Chondrocyte (in vitro differentiated cells): ENCODE data around the gene SLC7A11. TPM values are rescaled to one million over a fixed set of nuclear protein-coding genes. Genes with fewer than 3 reads are reported as not detected.

Experiments
- DNase-seq: peaks from one replicate; pipeline ENCODE4 v3.0.0; 2021; ENCODE audit warnings: mixed read lengths, low spot score
- H3K27ac Mint-ChIP-seq: one replicate; pipeline ENCODE4 v1.8.0; 2021; ENCODE audit warnings: mild to moderate bottlenecking, moderate library complexity, mixed read lengths; ENCODE audit not compliant: unreplicated experiment
- H3K27me3 Mint-ChIP-seq: 2 replicates; pipeline ENCODE4 v1.8.0; 2021; ENCODE audit warnings: low read depth, mixed read lengths
- H3K36me3 Mint-ChIP-seq: 2 replicates; pipeline ENCODE4 v1.8.0; 2021; ENCODE audit warnings: low read depth, mixed read lengths
- H3K4me1 Mint-ChIP-seq: 2 replicates; pipeline ENCODE4 v1.8.0; 2021; ENCODE audit warnings: low read depth, mild to moderate bottlenecking, mixed read lengths
- H3K4me3 Mint-ChIP-seq: one replicate; pipeline ENCODE4 v1.8.0; 2021; ENCODE audit warnings: mild to moderate bottlenecking, moderate library complexity, mixed read lengths; ENCODE audit not compliant: unreplicated experiment
- H3K9me3 Mint-ChIP-seq: 2 replicates; pipeline ENCODE4 v1.8.0; 2021; ENCODE audit warnings: low read depth, mixed read lengths
- total RNA-seq: library from RNA; stranded (reverse); gene quantifications from 3 replicates; pipeline ENCODE4 v1.2.1, GENCODE V29; 2021
- TF ChIP-seq, protein P1 (sequence below): fragments of 200-600 bp; sonication (generic); IDR thresholded peaks from 2 replicates; pipeline ENCODE4 v1.5.0; 2021; ENCODE audit warnings: antibody characterized with exemption, mild to moderate bottlenecking, moderate library complexity

The SLC7A11 gene
- total RNA-seq, 1 donor from 2014 or later = 31.5 TPM

DNA sequence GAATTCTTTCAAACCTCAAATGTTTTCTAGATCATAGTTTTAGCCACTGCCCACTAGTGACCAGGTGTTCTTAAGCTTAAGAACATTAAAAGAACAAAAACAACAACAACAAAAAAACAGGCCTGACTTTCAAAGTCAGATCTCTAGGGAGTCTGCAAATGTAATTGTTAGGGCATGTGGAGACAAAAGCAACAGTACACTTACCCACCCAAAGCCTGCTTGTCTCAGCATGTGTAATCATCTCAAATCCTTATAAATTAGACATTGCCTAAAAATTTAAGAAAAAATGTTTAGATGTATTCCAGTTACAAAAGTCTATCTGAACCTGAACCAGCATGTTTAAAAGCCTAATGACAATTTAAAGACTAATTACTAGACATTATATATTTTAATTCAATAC lies 79.9 kb downstream of the SLC7A11 start:
- no peak overlapping the region for H3K4me3 Mint-ChIP-seq
- TF ChIP-seq, protein P1, sequence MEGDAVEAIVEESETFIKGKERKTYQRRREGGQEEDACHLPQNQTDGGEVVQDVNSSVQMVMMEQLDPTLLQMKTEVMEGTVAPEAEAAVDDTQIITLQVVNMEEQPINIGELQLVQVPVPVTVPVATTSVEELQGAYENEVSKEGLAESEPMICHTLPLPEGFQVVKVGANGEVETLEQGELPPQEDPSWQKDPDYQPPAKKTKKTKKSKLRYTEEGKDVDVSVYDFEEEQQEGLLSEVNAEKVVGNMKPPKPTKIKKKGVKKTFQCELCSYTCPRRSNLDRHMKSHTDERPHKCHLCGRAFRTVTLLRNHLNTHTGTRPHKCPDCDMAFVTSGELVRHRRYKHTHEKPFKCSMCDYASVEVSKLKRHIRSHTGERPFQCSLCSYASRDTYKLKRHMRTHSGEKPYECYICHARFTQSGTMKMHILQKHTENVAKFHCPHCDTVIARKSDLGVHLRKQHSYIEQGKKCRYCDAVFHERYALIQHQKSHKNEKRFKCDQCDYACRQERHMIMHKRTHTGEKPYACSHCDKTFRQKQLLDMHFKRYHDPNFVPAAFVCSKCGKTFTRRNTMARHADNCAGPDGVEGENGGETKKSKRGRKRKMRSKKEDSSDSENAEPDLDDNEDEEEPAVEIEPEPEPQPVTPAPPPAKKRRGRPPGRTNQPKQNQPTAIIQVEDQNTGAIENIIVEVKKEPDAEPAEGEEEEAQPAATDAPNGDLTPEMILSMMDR = no peak
- H3K36me3 Mint-ChIP-seq = no peaks in the 10 kb centered on the region
- H3K27me3 Mint-ChIP-seq = no peaks in the 10 kb centered on the region
- no peak for DNase-seq
- no peaks in the 10 kb centered on the region for H3K9me3 Mint-ChIP-seq
- no peak overlapping the region for H3K27ac Mint-ChIP-seq
- peaks cover 8% of the 10 kb centered on the region for H3K4me1 Mint-ChIP-seq

GRCh38 chr4:138161351-138161750 lies 80.8 kb downstream of the SLC7A11 start:
- no peaks in the 10 kb centered on the region for H3K36me3 Mint-ChIP-seq
- no peaks in the 10 kb centered on the region for H3K27me3 Mint-ChIP-seq
- no peak overlapping the region for H3K27ac Mint-ChIP-seq
- no peak overlapping the region for H3K4me3 Mint-ChIP-seq
- TF ChIP-seq, protein P1 = no peak
- DNase-seq = no peak
- no peaks in the 10 kb centered on the region for H3K9me3 Mint-ChIP-seq
- peaks cover 8% of the 10 kb centered on the region for H3K4me1 Mint-ChIP-seq

GRCh38 chr4:138158746-138159297 lies 83.3 kb downstream of the SLC7A11 start:
- DNase-seq = no peak
- Mint-ChIP-seq H3K9me3 (no peaks in the 10 kb centered on the region), H3K36me3 (no peaks in the 10 kb centered on the region), H3K4me1 (peaks cover 8% of the 10 kb centered on the region), H3K4me3 (no peak overlapping the region), H3K27ac (no peak overlapping the region), H3K27me3 (no peaks in the 10 kb centered on the region)
- TF ChIP-seq, protein P1 = no peak

DNA sequence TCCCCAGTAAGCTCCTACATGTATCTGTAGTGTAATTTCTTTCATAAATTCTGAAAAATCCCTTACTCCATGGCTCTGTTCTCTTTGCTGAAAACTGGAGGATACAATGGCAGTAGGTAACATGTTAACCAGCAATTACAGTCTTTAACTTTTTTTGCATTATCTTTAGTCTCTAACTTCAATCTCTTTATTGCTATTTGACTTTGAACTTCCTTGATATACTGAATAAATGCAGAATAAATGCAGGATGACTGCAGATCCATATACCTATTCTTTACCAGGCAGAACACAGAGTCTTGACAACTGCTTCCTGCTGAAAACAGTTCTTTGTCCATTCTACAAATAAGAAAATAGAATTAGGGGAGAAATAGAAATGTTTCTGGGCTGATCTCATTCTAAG lies 101.3 kb downstream of the SLC7A11 start:
- Mint-ChIP-seq H3K27ac (no peak overlapping the region), H3K27me3 (no peaks in the 10 kb centered on the region), H3K4me1 (no peaks in the 10 kb centered on the region), H3K36me3 (no peaks in the 10 kb centered on the region), H3K4me3 (no peak overlapping the region), H3K9me3 (no peaks in the 10 kb centered on the region)
- DNase-seq = no peak
- TF ChIP-seq, protein P1 = no peak

DNA sequence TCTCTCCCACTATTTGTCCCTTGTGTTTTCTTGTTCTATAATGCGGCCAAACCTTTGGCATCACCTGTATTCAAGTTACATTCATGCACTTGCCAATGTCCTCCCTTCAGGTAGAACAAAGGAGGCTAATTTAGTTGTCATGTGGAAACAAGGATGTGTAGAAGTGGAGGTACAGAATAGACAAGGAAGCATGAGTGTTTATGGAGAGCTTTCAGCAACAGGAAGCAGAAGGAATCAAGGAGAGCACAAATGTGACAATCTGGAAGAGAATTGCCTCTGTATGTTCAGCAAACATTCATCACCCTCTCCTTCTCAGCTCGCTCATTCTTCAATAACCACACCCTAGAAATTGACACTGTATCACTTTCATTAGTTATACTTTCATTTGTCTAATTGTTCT lies 103.4 kb downstream of the SLC7A11 start:
- no peak overlapping the region for H3K4me3 Mint-ChIP-seq
- H3K36me3 Mint-ChIP-seq = no peaks in the 10 kb centered on the region
- TF ChIP-seq, protein P1 = no peak
- DNase-seq = no peak
- no peaks in the 10 kb centered on the region for H3K9me3 Mint-ChIP-seq
- no peaks in the 10 kb centered on the region for H3K27me3 Mint-ChIP-seq
- H3K4me1 Mint-ChIP-seq = no peaks in the 10 kb centered on the region
- H3K27ac Mint-ChIP-seq = no peak overlapping the region
